Stimulated activated CD8-positive, alpha-beta memory T cell treated with anti-CD3 and anti-CD28 coated beads, Interleukin-4, amount 100 ng/mL, for 24 hours (primary cell): ENCODE results near the gene APBA2.
"Not testable (repeated sequence)": the region's sequence is repeated elsewhere in the genome, so short reads cannot be mapped to it uniquely, and the experiment has no call there.

Experiments used
- DNase-seq: peaks from one replicate; pipeline ENCODE4 v3.0.0-alpha.2; 2020; ENCODE audit warnings: low read depth

APBA2 gene

GRCh38 chr15:28878209-28878608 lies 7.6 kb upstream of the APBA2 start:
- no peak for DNase-seq

GRCh38 chr15:28879551-28879950 lies 6.2 kb upstream of the APBA2 start:
- DNase-seq: no peak

- no peak for DNase-seq
These were observed 5.1 kb upstream of the APBA2 start for GRCh38 chr15:28880680-28881079.

- DNase-seq: no peak
These were observed 4.6 kb upstream of the APBA2 start for GRCh38 chr15:28881170-28881569.

GRCh38 chr15:28881600-28881999 lies 4.2 kb upstream of the APBA2 start:
- no peak for DNase-seq

GRCh38 chr15:28884151-28884940 lies 1.4 kb upstream of the APBA2 start:
- DNase-seq: no peak

- DNase-seq: no peak
These were observed 595 bp upstream of the APBA2 start for GRCh38 chr15:28885128-28885629.

- DNase-seq: no peak
These were observed 911 bp downstream of the APBA2 start for GRCh38 chr15:28886431-28887338.

GRCh38 chr15:28887339-28888174 lies 1.8 kb downstream of the APBA2 start:
- no peak for DNase-seq

- no peak for DNase-seq
These were observed 2.6 kb downstream of the APBA2 start for GRCh38 chr15:28888302-28888894.

GRCh38 chr15:28888900-28889299 lies 3.1 kb downstream of the APBA2 start:
- no peak for DNase-seq

GRCh38 chr15:28889346-28889745 lies 3.6 kb downstream of the APBA2 start:
- no peak for DNase-seq

GRCh38 chr15:28889871-28890270 lies 4.1 kb downstream of the APBA2 start:
- DNase-seq: not testable (repeated sequence)

- DNase-seq: not testable (repeated sequence)
These were observed 4.5 kb downstream of the APBA2 start for GRCh38 chr15:28890291-28890690.

GRCh38 chr15:28890711-28891495 lies 5.1 kb downstream of the APBA2 start:
- no peak for DNase-seq

GRCh38 chr15:28891588-28891987 lies 5.8 kb downstream of the APBA2 start:
- DNase-seq: no peak

GRCh38 chr15:28892789-28893610 lies 7.2 kb downstream of the APBA2 start:
- DNase-seq: no peak

GRCh38 chr15:28894631-28895030 lies 8.9 kb downstream of the APBA2 start:
- no peak for DNase-seq

- DNase-seq: no peak
These were observed 9.4 kb downstream of the APBA2 start for GRCh38 chr15:28895146-28895545.

- no peak for DNase-seq
These were observed 9.8 kb downstream of the APBA2 start for GRCh38 chr15:28895566-28895965.
